H9 (cell line): ENCODE results near the gene LY6G5B. TPM values are rescaled to one million over a fixed set of nuclear protein-coding genes. Genes with fewer than 3 reads are reported as not detected.

Experiments
- DNase-seq: peaks from one replicate; pipeline ENCODE4 v3.0.0-alpha.2; 2017
- H2AFZ ChIP-seq: one replicate; pipeline ENCODE4 v1.6.1; 2013; ENCODE audit warnings: mild to moderate bottlenecking, low read length, control low read depth, moderate library complexity
- H2AK5ac ChIP-seq: 2 replicates; pipeline ENCODE4 v1.6.1; 2013; ENCODE audit warnings: low read length, control low read depth, mixed read lengths; ENCODE audit not compliant: insufficient read length
- H2BK120ac ChIP-seq: one replicate; pipeline ENCODE4 v1.6.1; 2013; ENCODE audit warnings: low read depth, mild to moderate bottlenecking, low read length, control low read depth, inconsistent platforms; ENCODE audit not compliant: poor library complexity, severe bottlenecking
- H2BK12ac ChIP-seq: 2 replicates; pipeline ENCODE4 v1.6.1; 2013; ENCODE audit warnings: low read length, control low read depth, mixed read lengths, low read depth; ENCODE audit not compliant: insufficient read length
- H2BK15ac ChIP-seq: 2 replicates; pipeline ENCODE4 v1.6.1; 2013; ENCODE audit warnings: low read depth, low read length, control low read depth
- H2BK20ac ChIP-seq: one replicate; pipeline ENCODE4 v1.6.1; 2013; ENCODE audit warnings: low read depth, mild to moderate bottlenecking, low read length, control low read depth, inconsistent platforms; ENCODE audit not compliant: poor library complexity, severe bottlenecking
- H2BK5ac ChIP-seq: 2 replicates; pipeline ENCODE4 v1.6.1; 2013; ENCODE audit warnings: low read length, control low read depth, mixed read lengths; ENCODE audit not compliant: insufficient read length
- H3K14ac ChIP-seq: 2 replicates; pipeline ENCODE4 v1.6.1; 2013; ENCODE audit warnings: low read length, control low read depth; ENCODE audit not compliant: insufficient read depth
- H3K18ac ChIP-seq: 2 replicates; pipeline ENCODE4 v1.6.1; 2013; ENCODE audit warnings: low read depth, mild to moderate bottlenecking, mixed read lengths, low read length, control low read depth; ENCODE audit not compliant: insufficient read length
- H3K23ac ChIP-seq: 2 replicates; pipeline ENCODE4 v1.6.1; 2013; ENCODE audit warnings: low read length, control low read depth, mixed read lengths, low read depth; ENCODE audit not compliant: insufficient read length
- H3K23me2 ChIP-seq: 2 replicates; pipeline ENCODE4 v1.6.1; 2013; ENCODE audit warnings: low read depth, mild to moderate bottlenecking, mixed read lengths, low read length, control low read depth; ENCODE audit not compliant: insufficient read length, poor library complexity, severe bottlenecking
- H3K27ac ChIP-seq: 2 replicates; pipeline ENCODE4 v1.5.1; 2013; ENCODE audit warnings: low read length, control low read depth, mixed read lengths, low read depth; ENCODE audit not compliant: insufficient read length
- H3K27me3 ChIP-seq: 2 replicates; pipeline ENCODE4 v1.6.1; 2013; ENCODE audit warnings: low read length, control low read depth, inconsistent platforms; ENCODE audit not compliant: insufficient read depth
- H3K4ac ChIP-seq: 2 replicates; pipeline ENCODE4 v1.6.1; 2013; ENCODE audit warnings: low read depth, mild to moderate bottlenecking, control low read depth, inconsistent platforms, low read length, moderate library complexity
- H3K4me1 ChIP-seq: 2 replicates; pipeline ENCODE4 v1.6.1; 2013; ENCODE audit warnings: low read length, control low read depth, inconsistent platforms; ENCODE audit not compliant: insufficient read depth
- H3K4me2 ChIP-seq: 2 replicates; pipeline ENCODE4 v1.6.1; 2013; ENCODE audit warnings: low read length, control low read depth, mixed read lengths; ENCODE audit not compliant: insufficient read length, insufficient read depth
- H3K56ac ChIP-seq: 2 replicates; pipeline ENCODE4 v1.6.1; 2013; ENCODE audit warnings: low read depth, mild to moderate bottlenecking, mixed read lengths, low read length, control low read depth; ENCODE audit not compliant: insufficient read length
- H3K79me1 ChIP-seq: 2 replicates; pipeline ENCODE4 v1.6.1; 2013; ENCODE audit warnings: low read depth, mild to moderate bottlenecking, moderate library complexity, low read length, control low read depth, inconsistent platforms; ENCODE audit not compliant: insufficient read depth, poor library complexity, severe bottlenecking
- H3K79me2 ChIP-seq: 2 replicates; pipeline ENCODE4 v1.6.1; 2013; ENCODE audit warnings: low read length, control low read depth, inconsistent platforms; ENCODE audit not compliant: insufficient read depth
- H3K9ac ChIP-seq: 2 replicates; pipeline ENCODE4 v1.6.1; 2013; ENCODE audit warnings: low read length, control low read depth, mixed read lengths; ENCODE audit not compliant: insufficient read length; ENCODE audit errors: extremely low read depth
- H3K9me3 ChIP-seq: one replicate; pipeline ENCODE4 v1.6.1; 2013; ENCODE audit warnings: low read depth, low read length, inconsistent platforms; ENCODE audit not compliant: control insufficient read depth
- H3T11ph ChIP-seq: one replicate; pipeline ENCODE4 v1.6.1; 2013; ENCODE audit warnings: mild to moderate bottlenecking, low read length, control low read depth, inconsistent platforms
- H4K20me1 ChIP-seq: one replicate; pipeline ENCODE4 v1.6.1; 2013; ENCODE audit not compliant: control insufficient read depth, insufficient read length, insufficient read depth
- H4K5ac ChIP-seq: 2 replicates; pipeline ENCODE4 v1.6.1; 2013; ENCODE audit warnings: low read depth, mild to moderate bottlenecking, mixed read lengths, low read length, control low read depth; ENCODE audit not compliant: insufficient read length
- H4K8ac ChIP-seq: replicated peaks from 2 replicates; pipeline ENCODE4 v1.6.1; 2013; ENCODE audit warnings: low read length, control low read depth, mixed read lengths, low read depth; ENCODE audit not compliant: insufficient read length
- H4K91ac ChIP-seq: 2 replicates; pipeline ENCODE4 v1.6.1; 2013; ENCODE audit warnings: low read depth, mild to moderate bottlenecking, moderate library complexity, mixed read lengths, low read length, control low read depth; ENCODE audit not compliant: insufficient read length
- H3K27ac Mint-ChIP-seq, 3 experiments: 2 replicates in 2 of 3; 3 replicates in 1 of 3; pipeline ENCODE4 v1.8.0; 2020 to 2021; ENCODE audit warnings: mixed read lengths in 3 of 3, mild to moderate bottlenecking in 1 of 3, moderate library complexity in 1 of 3
- H3K27me3 Mint-ChIP-seq: 2 replicates; pipeline ENCODE4 v1.8.0; 2021; ENCODE audit warnings: low read depth, mild to moderate bottlenecking, moderate library complexity, mixed read lengths
- H3K36me3 Mint-ChIP-seq, 3 experiments: 2 replicates in 2 of 3; 3 replicates in 1 of 3; pipeline ENCODE4 v1.8.0; 2020 to 2021; ENCODE audit warnings: low read depth in 3 of 3, mixed read lengths in 3 of 3; ENCODE audit not compliant: insufficient read depth in 1 of 3
- H3K4me1 Mint-ChIP-seq, 2 experiments: 2 replicates each; pipeline ENCODE4 v1.8.0; 2020; ENCODE audit warnings: mixed read lengths in 2 of 2
- H3K4me3 Mint-ChIP-seq, 2 experiments: 2 replicates in 1 of 2; 3 replicates in 1 of 2; pipeline ENCODE4 v1.8.0; 2020 to 2021; ENCODE audit warnings: mild to moderate bottlenecking in 2 of 2, mixed read lengths in 2 of 2, moderate library complexity in 1 of 2
- H3K9me3 Mint-ChIP-seq, 2 experiments: 2 replicates in 1 of 2; 3 replicates in 1 of 2; pipeline ENCODE4 v1.8.0; 2020; ENCODE audit warnings: mild to moderate bottlenecking in 2 of 2, mixed read lengths in 2 of 2, moderate library complexity in 1 of 2
- CTCF ChIP-seq: fragments of 200-600 bp; sonication (generic); conservative IDR thresholded peaks from 3 replicates; pipeline ENCODE4 v1.8.0; 2021; ENCODE audit warnings: antibody characterized with exemption, mild to moderate bottlenecking
- WGBS: extraction: QIAGEN DNeasy Blood & Tissue Kit; methylation state at CpG from one replicate; pipeline ENCODE4 v1.1.7; 2013; ENCODE audit warnings: missing lambda C conversion rate, low lambda C conversion rate, mixed read lengths; ENCODE audit not compliant: insufficient read length; ENCODE audit errors: extremely low coverage; 5-methylcytosine and 5-hydroxymethylcytosine counted together
- total RNA-seq: library from RNA; stranded (reverse); gene quantifications from 2 replicates; pipeline ENCODE4 v1.2.1, GENCODE V29; 2021

LY6G5B gene
- total RNA-seq, 1 experiment from 2014 or later = 21.6 TPM

- Histone ChIP-seq H4K20me1 (no peaks in the 10 kb centered on the region), H3K23ac (no peak within 1 kb of the TSS), H3K79me1 (peaks cover 2% of the 10 kb centered on the region), H2AFZ (no peak within 1 kb of the TSS), H3K9me3 (no peaks in the 10 kb centered on the region), H3K4me1 (peaks cover 7% of the 10 kb centered on the region), H2BK120ac (peak within 1 kb of the TSS; percentile 90), H4K8ac (no peak within 1 kb of the TSS), H4K5ac (no peak within 1 kb of the TSS), H3T11ph (peak within 1 kb of the TSS; percentile 30), H2AK5ac (no peak within 1 kb of the TSS), H3K23me2 (peaks cover 8% of the 10 kb centered on the region), H3K4me2 (peak within 1 kb of the TSS; percentile 92), H4K91ac (no peak within 1 kb of the TSS), H3K27ac (peak within 1 kb of the TSS; percentile 86), H2BK5ac (no peak within 1 kb of the TSS), H3K9ac (peak within 1 kb of the TSS; percentile 91), H3K14ac (peak within 1 kb of the TSS; percentile 98), H2BK12ac (no peak within 1 kb of the TSS), H3K79me2 (peaks cover 20% of the 10 kb centered on the region), H2BK20ac (no peak within 1 kb of the TSS), H3K4ac (no peak within 1 kb of the TSS; the same call in 1 of the 2 replicates), H3K56ac (no peak within 1 kb of the TSS), H2BK15ac (no peak within 1 kb of the TSS), H3K27me3 (no peaks in the 10 kb centered on the region), H3K18ac (peak within 1 kb of the TSS; percentile 92)
- Mint-ChIP-seq H3K9me3 (no peaks in the 10 kb centered on the region; a peak in 1 of 5 replicates), H3K27me3 (no peaks in the 10 kb centered on the region), H3K36me3 (peaks cover 42 to 47% (median 47%) of the 10 kb centered on the region in 3 experiments), H3K4me1 (peaks cover 21 to 26% of the 10 kb centered on the region in 2 experiments), H3K4me3 (peak within 1 kb of the TSS; percentile 93 to 98), H3K27ac (peak within 1 kb of the TSS; percentile 100)
- no CpG with 5 or more reads among the region's 67 CpGs for WGBS
- TF ChIP-seq CTCF = no peak
- peak; percentile 85 for DNase-seq
These were observed 49.0 kb upstream of the LY6G5B start, which contains the start of gene PRRC2A for GRCh38 chr6:31620586-31621319. Gene PRRC2A (plus strand): TSS chr6:31620715. CDS start chr6:31622790, 2,075 bp downstream.
